PC-9 (cell line): ENCODE results near the gene STEAP3. TPM values are rescaled to one million over a fixed set of nuclear protein-coding genes. Genes with fewer than 3 reads are reported as not detected.
A peak's percentile ranks its signal among the peaks of the same experiment; 100 is the strongest.

Experiments used
- BruUV-seq: library from RNA; stranded (reverse); fragments of 400-500 nt; replicated peaks from 2 replicates; lab custom pipeline; 2021; lab: Mats Ljungman, UMichigan
- CTCF ChIA-PET: fragments of 300-600 bp; sonication (Branson Sonifier 250); formaldehyde crosslinking; loops from one replicate; lab custom pipeline; 2022; ENCODE audit warnings: antibody characterized with exemption; lab: Charles Lee
- POLR2A ChIA-PET: fragments of 300-600 bp; sonication (Branson Sonifier 250); formaldehyde crosslinking; loops from one replicate; lab custom pipeline; 2022; ENCODE audit warnings: antibody characterized with exemption; ENCODE audit not compliant: unreplicated experiment; lab: Charles Lee
- DNase-seq, 2 experiments: peaks; one replicate each; pipeline versions ENCODE4 v3.0.0 to v3.0.0-alpha.2; 2015 to 2022; ENCODE audit warnings: mixed read lengths in 1 of 2
- H2AFZ ChIP-seq: fragments of 200-600 bp; sonication (generic); 2 replicates; pipeline ENCODE4 v1.8.1; 2017; ENCODE audit warnings: antibody characterized with exemption
- H3F3A ChIP-seq: fragments of 200-600 bp; sonication (generic); 2 replicates; pipeline ENCODE4 v1.8.1; 2017; ENCODE audit warnings: antibody characterized with exemption, mild to moderate bottlenecking, low read depth; ENCODE audit not compliant: insufficient read depth
- H3K27ac ChIP-seq: fragments of 200-600 bp; sonication (generic); 2 replicates; pipeline ENCODE4 v1.6.1; 2016; ENCODE audit warnings: mixed run types
- H3K27me3 ChIP-seq: fragments of 200-600 bp; sonication (generic); 2 replicates; pipeline ENCODE4 v1.6.1; 2016; ENCODE audit warnings: low read depth, mixed run types; ENCODE audit not compliant: insufficient read depth
- H3K36me3 ChIP-seq: fragments of 200-600 bp; sonication (generic); 2 replicates; pipeline ENCODE4 v1.6.1; 2016; ENCODE audit warnings: low read depth, mixed run types
- H3K4me1 ChIP-seq: fragments of 200-600 bp; sonication (generic); replicated peaks from 2 replicates; pipeline ENCODE4 v1.6.1; 2016; ENCODE audit warnings: mixed run types; ENCODE audit not compliant: insufficient read depth
- H3K4me2 ChIP-seq: fragments of 200-600 bp; sonication (generic); 2 replicates; pipeline ENCODE4 v1.6.1; 2017; ENCODE audit warnings: mixed run types
- H3K4me3 ChIP-seq: fragments of 200-600 bp; sonication (generic); 2 replicates; pipeline ENCODE4 v1.6.1; 2016; ENCODE audit warnings: mixed run types
- H3K79me2 ChIP-seq: fragments of 200-600 bp; sonication (generic); 2 replicates; pipeline ENCODE4 v1.6.1; 2017; ENCODE audit warnings: low read depth, mixed run types
- H3K9me2 ChIP-seq: fragments of 200-600 bp; sonication (generic); 2 replicates; pipeline ENCODE4 v1.8.1; 2017; ENCODE audit warnings: mild to moderate bottlenecking; ENCODE audit not compliant: insufficient read depth
- H3K9me3 ChIP-seq: fragments of 200-600 bp; sonication (generic); 2 replicates; pipeline ENCODE4 v1.8.1; 2016; ENCODE audit warnings: low read depth; ENCODE audit not compliant: insufficient read depth
- H4K20me1 ChIP-seq: fragments of 200-600 bp; sonication (generic); 2 replicates; pipeline ENCODE4 v1.8.1; 2017; ENCODE audit not compliant: insufficient read depth
- CTCF ChIP-seq: fragments of 200-600 bp; sonication (generic); conservative IDR thresholded peaks from 2 replicates; pipeline ENCODE4 v1.6.1; 2017; ENCODE audit warnings: mixed run types, antibody characterized with exemption, mild to moderate bottlenecking, moderate library complexity
- EZH2 ChIP-seq: fragments of 200-600 bp; sonication (generic); IDR thresholded peaks from 2 replicates; pipeline ENCODE4 v1.8.0; 2017; ENCODE audit warnings: antibody characterized with exemption, low read depth
- intact Hi-C: fragments of 100-400 bp; cut with micrococcal nuclease; formaldehyde crosslinking; loops from one replicate; pipeline ENCODE4 v1.10.0; 2022; ENCODE audit not compliant: unreplicated experiment
- total RNA-seq: library from RNA; stranded (reverse); gene quantifications from 2 replicates; pipeline ENCODE4 v1.2.3, GENCODE V29; 2021

The STEAP3 gene
- total RNA-seq, 1 experiment from 2014 or later: 23.0 TPM

GRCh38 chr2:119253114-119253702, 29.6 kb downstream of the STEAP3 start:
- ChIA-PET POLR2A (interaction anchor here (0.5 to 0.7 kb wide), 5 partner anchors 11 to 1882 kb away, joined by 3 to 4 read pairs (median 3); no protein-coding TSS in a partner anchor), CTCF (interaction anchor here (0.6 to 0.7 kb wide), 3 partner anchors 13 to 77 kb away, joined by 3 to 9 read pairs (median 3); no protein-coding TSS in a partner anchor)
- Histone ChIP-seq H3K27ac (peak overlapping the region; percentile 92), H3K9me2 (no peaks in the 10 kb centered on the region), H3K4me2 (peak overlapping the region; percentile 65), H3F3A (peaks cover 55% of the 10 kb centered on the region), H2AFZ (no peak overlapping the region), H3K4me1 (peaks cover 53% of the 10 kb centered on the region), H3K27me3 (no peaks in the 10 kb centered on the region), H3K36me3 (peaks cover 25% of the 10 kb centered on the region), H4K20me1 (no peaks in the 10 kb centered on the region), H3K79me2 (peaks cover 14% of the 10 kb centered on the region; the same call in 1 of the 2 replicates), H3K9me3 (no peaks in the 10 kb centered on the region), H3K4me3 (peak overlapping the region; percentile 2; the same call in 1 of the 2 replicates)
- TF ChIP-seq CTCF (no peak), EZH2 (no peak)
- peak in 1 of 2 experiments; percentile 84 for DNase-seq
- intact Hi-C loops: no loop called here
- no TSS peak for BruUV-seq

- Histone ChIP-seq H3K27me3 (no peaks in the 10 kb centered on the region), H4K20me1 (no peaks in the 10 kb centered on the region), H3K9me3 (no peaks in the 10 kb centered on the region), H3K79me2 (peaks cover 14% of the 10 kb centered on the region; the same call in 1 of the 2 replicates), H2AFZ (no peak overlapping the region), H3K9me2 (no peaks in the 10 kb centered on the region), H3K27ac (peak overlapping the region; percentile 92), H3K4me2 (peak overlapping the region; percentile 65), H3K4me3 (no peak overlapping the region; the same call in 1 of the 2 replicates), H3K36me3 (peaks cover 25% of the 10 kb centered on the region), H3K4me1 (peaks cover 53% of the 10 kb centered on the region), H3F3A (peaks cover 55% of the 10 kb centered on the region)
- no TSS peak for BruUV-seq
- POLR2A ChIA-PET: interaction anchor here (0.7 kb wide), 2 partner anchors 146 to 1458 kb away, joined by 4 read pairs; no protein-coding TSS in a partner anchor
- DNase-seq: no peak
- intact Hi-C loops: no loop called here
- CTCF ChIA-PET: interaction anchor here (0.6 kb wide), 1 partner anchor 78 kb away, joined by 9 read pairs; no protein-coding TSS in a partner anchor
- TF ChIP-seq CTCF (no peak), EZH2 (no peak)
Observed at GRCh38 chr2:119253760-119254600, 30.3 kb downstream of the STEAP3 start.

- CTCF ChIA-PET: interaction anchor here (0.6 kb wide), 1 partner anchor 37 kb away, joined by 4 read pairs; no protein-coding TSS in a partner anchor
- POLR2A ChIA-PET: interaction anchor here (0.5 kb wide), 1 partner anchor 202 kb away, joined by 3 read pairs; no protein-coding TSS in a partner anchor
- BruUV-seq: no TSS peak
Observed at GRCh38 chr2:119254601-119255080, 31.0 kb downstream of the STEAP3 start.

More at GRCh38 chr2:119254601-119255080, 31.0 kb downstream of the STEAP3 start:
- intact Hi-C loops: no loop called here
- Histone ChIP-seq H3K4me1 (peaks cover 53% of the 10 kb centered on the region), H3F3A (peaks cover 55% of the 10 kb centered on the region), H3K27ac (no peak overlapping the region), H3K4me3 (no peak overlapping the region), H3K27me3 (no peaks in the 10 kb centered on the region), H3K4me2 (no peak overlapping the region), H2AFZ (no peak overlapping the region), H3K36me3 (peaks cover 25% of the 10 kb centered on the region), H4K20me1 (no peaks in the 10 kb centered on the region), H3K79me2 (peaks cover 14% of the 10 kb centered on the region; the same call in 1 of the 2 replicates), H3K9me2 (no peaks in the 10 kb centered on the region), H3K9me3 (no peaks in the 10 kb centered on the region)
- DNase-seq: no peak
- TF ChIP-seq CTCF (no peak), EZH2 (no peak)
